Amniotic stem cell (primary cell): ENCODE measurements around the gene DPT.

ENCODE experiments used
- DNase-seq: peaks from one replicate; lab custom pipeline; 2025; lab: John Stamatoyannopoulos, UW

The DPT gene

GRCh38 chr1:168735974-168736373 lies 7.0 kb upstream of the DPT start:
- no peak for DNase-seq

GRCh38 chr1:168734946-168735345 lies 5.9 kb upstream of the DPT start:
- no peak for DNase-seq

- DNase-seq = no peak
Observed at GRCh38 chr1:168734271-168734670, 5.3 kb upstream of the DPT start.

GRCh38 chr1:168733241-168733640 lies 4.2 kb upstream of the DPT start:
- DNase-seq = no peak

- no peak for DNase-seq
Observed at GRCh38 chr1:168732736-168733135, 3.7 kb upstream of the DPT start.

GRCh38 chr1:168731244-168731953 lies 2.4 kb upstream of the DPT start:
- DNase-seq = no peak

GRCh38 chr1:168729405-168729802 lies 398 bp upstream of the DPT start:
- DNase-seq = no peak

GRCh38 chr1:168726719-168727118 lies 2.3 kb downstream of the DPT start:
- no peak for DNase-seq

GRCh38 chr1:168726281-168726680 lies 2.7 kb downstream of the DPT start:
- DNase-seq = no peak

- no peak for DNase-seq
Observed at GRCh38 chr1:168725831-168726230, 3.2 kb downstream of the DPT start.

GRCh38 chr1:168725060-168725459 lies 3.9 kb downstream of the DPT start:
- no peak for DNase-seq

GRCh38 chr1:168723000-168723399 lies 6.0 kb downstream of the DPT start:
- DNase-seq = no peak

- DNase-seq = no peak
Observed at GRCh38 chr1:168720839-168721238, 8.2 kb downstream of the DPT start.

GRCh38 chr1:168719306-168720111 lies 9.5 kb downstream of the DPT start:
- no peak for DNase-seq

- DNase-seq = no peak
Observed at GRCh38 chr1:168717906-168718891, 10.8 kb downstream of the DPT start.

- no peak for DNase-seq
Observed at GRCh38 chr1:168714012-168714411, 15.0 kb downstream of the DPT start.

GRCh38 chr1:168709405-168710363 lies 19.3 kb downstream of the DPT start:
- DNase-seq = peak; percentile 11

GRCh38 chr1:168708698-168709404 lies 20.2 kb downstream of the DPT start:
- DNase-seq = no peak

- DNase-seq = no peak
Observed at GRCh38 chr1:168706391-168706992, 22.5 kb downstream of the DPT start.
